HCT116 (cell line): ENCODE data around the gene GRIK1. TPM values are rescaled to one million over a fixed set of nuclear protein-coding genes. Genes with fewer than 3 reads are reported as not detected.

ENCODE experiments used
- ATAC-seq: fragments of 200-7000 bp; cut with Tn5 transposase; 2 replicates; pipeline ENCODE4 v1.9.1; 2020; ENCODE audit warnings: mild to moderate bottlenecking, moderate library complexity
- BruUV-seq: library from RNA; stranded (reverse); fragments of 400-500 nt; replicated peaks from 2 replicates; lab custom pipeline; 2021; lab: Mats Ljungman, UMichigan
- CTCF ChIA-PET: fragments of 300-600 bp; sonication (Branson Sonifier 250); formaldehyde crosslinking; loops from one replicate; lab custom pipeline; 2021; ENCODE audit warnings: antibody characterized with exemption; lab: Charles Lee
- POLR2A ChIA-PET: fragments of 300-600, 350-600 bp; sonication (Branson Sonifier 250); formaldehyde crosslinking; loops from one replicate; lab custom pipeline; 2021; ENCODE audit warnings: antibody characterized with exemption; lab: Charles Lee
- RAD21 ChIA-PET, 2 experiments: fragments of 300-600 bp; sonication (Branson Sonifier 250); formaldehyde crosslinking; loops; one replicate each; lab custom pipeline; 2023; ENCODE audit warnings: low total read pairs in 2 of 2; ENCODE audit not compliant: uncharacterized antibody in 2 of 2, unreplicated experiment in 2 of 2, low non-redundant PET in 1 of 2; lab: Charles Lee
- DNase-seq: peaks from one replicate; pipeline ENCODE4 v3.0.0-alpha.2; 2010; ENCODE audit warnings: low read depth, low spot score
- H2AFZ ChIP-seq: fragments of 200-600 bp; shearing (Covaris generic), sonication (generic); 2 replicates; pipeline ENCODE4 v1.6.1; 2017; ENCODE audit warnings: low read depth, mixed run types, mixed read lengths, antibody characterized with exemption, low read length; ENCODE audit not compliant: poor library complexity, severe bottlenecking
- H3K27ac ChIP-seq: 2 replicates; pipeline ENCODE4 v1.5.1; 2012; ENCODE audit warnings: low read depth, low read length
- H3K27me3 ChIP-seq: fragments of 200-600 bp; sonication (generic); 2 replicates; pipeline ENCODE4 v1.6.1; 2016; ENCODE audit warnings: mixed run types, low read length, mixed read lengths; ENCODE audit not compliant: insufficient read depth
- H3K36me3 ChIP-seq, 2 experiments: fragments of 200-500 bp in 1 of 2; fragments of 200-600 bp in 1 of 2; sonication (Bioruptor generic) in 1 of 2; sonication (generic) in 1 of 2; 2 replicates each; pipeline versions ENCODE4 v1.5.1 to v1.6.1; 2014 to 2016; ENCODE audit warnings: low read length in 2 of 2, inconsistent platforms in 1 of 2, mixed read lengths in 1 of 2, mixed run types in 1 of 2; ENCODE audit not compliant: insufficient read depth in 2 of 2, control insufficient read depth in 1 of 2
- H3K4me1 ChIP-seq, 2 experiments: fragments of 200-600 bp in 1 of 2; sonication (generic) in 1 of 2; 2 replicates each; pipeline versions ENCODE4 v1.5.1 to v1.6.1; 2012 to 2017; ENCODE audit warnings: low read length in 2 of 2, inconsistent platforms in 1 of 2, mild to moderate bottlenecking in 1 of 2, mixed read lengths in 1 of 2, mixed run types in 1 of 2, moderate library complexity in 1 of 2; ENCODE audit not compliant: insufficient read depth in 2 of 2, control insufficient read depth in 1 of 2
- H3K4me2 ChIP-seq: fragments of 200-600 bp; sonication (generic); 2 replicates; pipeline ENCODE4 v1.6.1; 2017; ENCODE audit warnings: mixed run types, low read length, mixed read lengths
- H3K4me3 ChIP-seq, 2 experiments: fragments of 200-600 bp in 1 of 2; sonication (generic) in 1 of 2; replicated peaks in 1 of 2; 2 replicates each; pipeline ENCODE4 v1.5.1; 2011 to 2016; ENCODE audit warnings: low read length in 2 of 2, control low read depth in 1 of 2, low read depth in 1 of 2, mild to moderate bottlenecking in 1 of 2, mixed read lengths in 1 of 2, mixed run types in 1 of 2
- H3K79me2 ChIP-seq: fragments of 200-600 bp; sonication (generic); 2 replicates; pipeline ENCODE4 v1.6.1; 2017; ENCODE audit warnings: mild to moderate bottlenecking, mixed run types, low read length, moderate library complexity, mixed read lengths; ENCODE audit not compliant: insufficient read depth
- H3K9ac ChIP-seq: fragments of 200-600 bp; sonication (generic); 2 replicates; pipeline ENCODE4 v1.6.1; 2016; ENCODE audit warnings: low read length, mixed read lengths
- H3K9me2 ChIP-seq: fragments of 200-600 bp; sonication (generic), shearing (Covaris generic); 2 replicates; pipeline ENCODE4 v1.6.1; 2017; ENCODE audit warnings: mixed run types, mild to moderate bottlenecking, moderate library complexity; ENCODE audit not compliant: insufficient read depth
- H3K9me3 ChIP-seq, 2 experiments: fragments of 200-500 bp in 1 of 2; fragments of 200-600 bp in 1 of 2; sonication (Bioruptor generic) in 1 of 2; sonication (generic) in 1 of 2; 2 replicates each; pipeline ENCODE4 v1.6.1; 2014 to 2017; ENCODE audit warnings: low read length in 2 of 2, mixed read lengths in 2 of 2, inconsistent platforms in 1 of 2, low read depth in 1 of 2, mild to moderate bottlenecking in 1 of 2, mixed run types in 1 of 2, moderate library complexity in 1 of 2; ENCODE audit not compliant: control insufficient read depth in 1 of 2, insufficient read depth in 1 of 2
- H4K20me1 ChIP-seq: fragments of 200-600 bp; sonication (generic), shearing (Covaris generic); 2 replicates; pipeline ENCODE4 v1.6.1; 2017; ENCODE audit warnings: mixed run types, mild to moderate bottlenecking, moderate library complexity; ENCODE audit not compliant: insufficient read depth
- CBX3 ChIP-seq: IDR thresholded peaks from 2 replicates; pipeline ENCODE4 v1.6.1; 2012; ENCODE audit warnings: low read depth
- CEBPB ChIP-seq: IDR thresholded peaks from 2 replicates; pipeline ENCODE4 v1.6.1; 2012; ENCODE audit warnings: low read depth
- EGR1 ChIP-seq: IDR thresholded peaks from 2 replicates; pipeline ENCODE4 v1.6.1; 2012; ENCODE audit warnings: low read depth
- ELF1 ChIP-seq: IDR thresholded peaks from 2 replicates; pipeline ENCODE4 v1.6.1; 2012; ENCODE audit warnings: low read depth, borderline replicate concordance
- FOSL1 ChIP-seq: IDR thresholded peaks from 2 replicates; pipeline ENCODE4 v1.6.1; 2012; ENCODE audit warnings: low read depth
- JUND ChIP-seq: IDR thresholded peaks from 2 replicates; pipeline ENCODE4 v1.6.1; 2012
- POLR2A ChIP-seq: IDR thresholded peaks from 2 replicates; pipeline ENCODE4 v1.7.0; 2011; ENCODE audit warnings: borderline replicate concordance; ENCODE audit not compliant: insufficient read depth, insufficient read length; ENCODE audit errors: extremely low read depth
- POLR2AphosphoS5 ChIP-seq: IDR thresholded peaks from 2 replicates; pipeline ENCODE4 v1.6.1; 2011; ENCODE audit warnings: mild to moderate bottlenecking, low read depth, low read length, moderate library complexity
- RAD21 ChIP-seq: IDR thresholded peaks from 2 replicates; pipeline ENCODE4 v1.6.1; 2012; ENCODE audit warnings: low read depth, mild to moderate bottlenecking
- SP1 ChIP-seq: IDR thresholded peaks from 2 replicates; pipeline ENCODE4 v1.6.1; 2012; ENCODE audit warnings: low read depth
- YY1 ChIP-seq: IDR thresholded peaks from 2 replicates; pipeline ENCODE4 v1.6.1; 2011; ENCODE audit warnings: low read length, low read depth, moderate library complexity, mild to moderate bottlenecking; ENCODE audit not compliant: insufficient replicate concordance; ENCODE audit errors: extremely low read depth
- ZFX ChIP-seq: fragments of 450-650 bp; IDR thresholded peaks from 2 replicates; pipeline ENCODE4 v1.6.1; 2017
- intact Hi-C: fragments of 100-400 bp; cut with micrococcal nuclease; formaldehyde crosslinking; loops from 2 replicates; pipeline ENCODE4 v1.10.0; 2022
- total RNA-seq: library from RNA; stranded (reverse); gene quantifications from one replicate; pipeline ENCODE4 v1.2.1, GENCODE V29; 2021; ENCODE audit not compliant: unreplicated experiment
- TF ChIP-seq, protein P1 (sequence below): IDR thresholded peaks from 2 replicates; pipeline ENCODE4 v1.6.1; 2012; ENCODE audit warnings: low read depth
- TF ChIP-seq, protein P2 (sequence below): IDR thresholded peaks from 2 replicates; pipeline ENCODE4 v1.6.1; 2012
- TF ChIP-seq, protein P3 (sequence below): IDR thresholded peaks from 2 replicates; pipeline ENCODE4 v1.6.1; 2011; ENCODE audit warnings: mild to moderate bottlenecking, low read length, moderate library complexity; ENCODE audit not compliant: insufficient replicate concordance; ENCODE audit errors: extremely low read depth

GRIK1 gene
- total RNA-seq, 1 experiment from 2014 or later, result not detected

DNA sequence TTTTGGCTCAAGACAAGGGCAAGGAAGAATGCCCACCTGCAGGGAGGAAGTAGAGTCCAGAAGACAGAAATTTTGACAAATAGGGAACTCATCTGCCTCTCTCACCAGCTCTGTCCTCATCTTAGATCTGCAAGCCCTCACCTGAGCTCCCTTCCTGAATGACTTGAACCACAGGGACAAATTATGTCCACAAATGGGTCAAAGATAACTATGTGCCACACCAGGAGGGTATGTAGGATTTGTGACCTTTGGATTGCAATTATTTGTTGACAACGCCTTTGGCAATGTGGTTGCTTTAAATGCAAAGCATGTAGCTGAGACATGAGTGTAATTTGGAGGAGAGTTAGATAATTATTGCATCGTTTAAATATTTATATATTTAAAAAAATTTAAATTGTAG lies 79.5 kb downstream of the GRIK1 start (continued):
- TF ChIP-seq FOSL1, result no peak

DNA sequence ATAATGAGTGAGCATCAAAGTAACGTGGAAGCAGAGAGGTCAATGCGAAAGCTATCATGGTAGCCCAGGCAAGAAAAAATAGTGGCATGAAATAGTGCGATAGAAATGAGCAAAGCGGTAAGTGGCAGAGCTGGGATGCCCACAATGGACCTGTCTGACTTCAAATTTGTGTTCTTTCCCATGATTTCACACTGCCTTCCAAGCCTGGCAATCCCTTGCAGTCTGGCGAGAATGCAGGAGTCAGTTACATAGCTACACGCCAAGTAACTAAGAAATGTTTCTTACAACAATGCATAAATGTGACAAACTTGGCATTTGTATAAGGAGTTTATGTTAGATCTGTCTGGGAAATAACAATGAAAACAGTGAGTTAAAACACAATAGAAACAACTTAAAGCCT lies 82.6 kb downstream of the GRIK1 start:
- intact Hi-C loops, result no loop called here
- no peaks in the 10 kb centered on the region for H3K4me1 ChIP-seq
- H4K20me1 ChIP-seq, result no peaks in the 10 kb centered on the region
- TF ChIP-seq, protein P1, sequence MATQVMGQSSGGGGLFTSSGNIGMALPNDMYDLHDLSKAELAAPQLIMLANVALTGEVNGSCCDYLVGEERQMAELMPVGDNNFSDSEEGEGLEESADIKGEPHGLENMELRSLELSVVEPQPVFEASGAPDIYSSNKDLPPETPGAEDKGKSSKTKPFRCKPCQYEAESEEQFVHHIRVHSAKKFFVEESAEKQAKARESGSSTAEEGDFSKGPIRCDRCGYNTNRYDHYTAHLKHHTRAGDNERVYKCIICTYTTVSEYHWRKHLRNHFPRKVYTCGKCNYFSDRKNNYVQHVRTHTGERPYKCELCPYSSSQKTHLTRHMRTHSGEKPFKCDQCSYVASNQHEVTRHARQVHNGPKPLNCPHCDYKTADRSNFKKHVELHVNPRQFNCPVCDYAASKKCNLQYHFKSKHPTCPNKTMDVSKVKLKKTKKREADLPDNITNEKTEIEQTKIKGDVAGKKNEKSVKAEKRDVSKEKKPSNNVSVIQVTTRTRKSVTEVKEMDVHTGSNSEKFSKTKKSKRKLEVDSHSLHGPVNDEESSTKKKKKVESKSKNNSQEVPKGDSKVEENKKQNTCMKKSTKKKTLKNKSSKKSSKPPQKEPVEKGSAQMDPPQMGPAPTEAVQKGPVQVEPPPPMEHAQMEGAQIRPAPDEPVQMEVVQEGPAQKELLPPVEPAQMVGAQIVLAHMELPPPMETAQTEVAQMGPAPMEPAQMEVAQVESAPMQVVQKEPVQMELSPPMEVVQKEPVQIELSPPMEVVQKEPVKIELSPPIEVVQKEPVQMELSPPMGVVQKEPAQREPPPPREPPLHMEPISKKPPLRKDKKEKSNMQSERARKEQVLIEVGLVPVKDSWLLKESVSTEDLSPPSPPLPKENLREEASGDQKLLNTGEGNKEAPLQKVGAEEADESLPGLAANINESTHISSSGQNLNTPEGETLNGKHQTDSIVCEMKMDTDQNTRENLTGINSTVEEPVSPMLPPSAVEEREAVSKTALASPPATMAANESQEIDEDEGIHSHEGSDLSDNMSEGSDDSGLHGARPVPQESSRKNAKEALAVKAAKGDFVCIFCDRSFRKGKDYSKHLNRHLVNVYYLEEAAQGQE, result no peak
- no peak for TF ChIP-seq CBX3
- no peak for TF ChIP-seq EGR1
- no peak for TF ChIP-seq CEBPB
- TF ChIP-seq JUND, result no peak
- no peak for TF ChIP-seq SP1
- no peak for TF ChIP-seq YY1
- TF ChIP-seq ELF1, result no peak
- TF ChIP-seq, protein P2, sequence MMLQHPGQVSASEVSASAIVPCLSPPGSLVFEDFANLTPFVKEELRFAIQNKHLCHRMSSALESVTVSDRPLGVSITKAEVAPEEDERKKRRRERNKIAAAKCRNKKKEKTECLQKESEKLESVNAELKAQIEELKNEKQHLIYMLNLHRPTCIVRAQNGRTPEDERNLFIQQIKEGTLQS, result no peak
- TF ChIP-seq, protein P3, sequence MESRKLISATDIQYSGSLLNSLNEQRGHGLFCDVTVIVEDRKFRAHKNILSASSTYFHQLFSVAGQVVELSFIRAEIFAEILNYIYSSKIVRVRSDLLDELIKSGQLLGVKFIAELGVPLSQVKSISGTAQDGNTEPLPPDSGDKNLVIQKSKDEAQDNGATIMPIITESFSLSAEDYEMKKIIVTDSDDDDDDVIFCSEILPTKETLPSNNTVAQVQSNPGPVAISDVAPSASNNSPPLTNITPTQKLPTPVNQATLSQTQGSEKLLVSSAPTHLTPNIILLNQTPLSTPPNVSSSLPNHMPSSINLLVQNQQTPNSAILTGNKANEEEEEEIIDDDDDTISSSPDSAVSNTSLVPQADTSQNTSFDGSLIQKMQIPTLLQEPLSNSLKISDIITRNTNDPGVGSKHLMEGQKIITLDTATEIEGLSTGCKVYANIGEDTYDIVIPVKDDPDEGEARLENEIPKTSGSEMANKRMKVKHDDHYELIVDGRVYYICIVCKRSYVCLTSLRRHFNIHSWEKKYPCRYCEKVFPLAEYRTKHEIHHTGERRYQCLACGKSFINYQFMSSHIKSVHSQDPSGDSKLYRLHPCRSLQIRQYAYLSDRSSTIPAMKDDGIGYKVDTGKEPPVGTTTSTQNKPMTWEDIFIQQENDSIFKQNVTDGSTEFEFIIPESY, result no peak
- TF ChIP-seq ZFX, result no peak
- no peak for TF ChIP-seq POLR2A
- no peak for TF ChIP-seq RAD21
- no peak for TF ChIP-seq POLR2AphosphoS5
- RAD21 ChIA-PET, result no interaction called here
- H3K4me3 ChIP-seq, result no peak overlapping the region
- H3K9ac ChIP-seq, result no peak overlapping the region
- no peak overlapping the region for H2AFZ ChIP-seq
- POLR2A ChIA-PET, result no interaction called here
- no peak for DNase-seq
- H3K79me2 ChIP-seq, result no peaks in the 10 kb centered on the region
- H3K9me2 ChIP-seq, result no peaks in the 10 kb centered on the region
- peaks cover 4 to 10% of the 10 kb centered on the region in 2 experiments; a peak in 2 of 4 replicates for H3K9me3 ChIP-seq
- no peaks in the 10 kb centered on the region for H3K27me3 ChIP-seq
- CTCF ChIA-PET, result no interaction called here
- no peak overlapping the region for H3K27ac ChIP-seq
- no peak overlapping the region for H3K4me2 ChIP-seq
- no TSS peak for BruUV-seq
- H3K36me3 ChIP-seq, result no peaks in the 10 kb centered on the region
- no peak for ATAC-seq
